ENCODE measurements around the gene ZNF488.

Gene ZNF488

DNA sequence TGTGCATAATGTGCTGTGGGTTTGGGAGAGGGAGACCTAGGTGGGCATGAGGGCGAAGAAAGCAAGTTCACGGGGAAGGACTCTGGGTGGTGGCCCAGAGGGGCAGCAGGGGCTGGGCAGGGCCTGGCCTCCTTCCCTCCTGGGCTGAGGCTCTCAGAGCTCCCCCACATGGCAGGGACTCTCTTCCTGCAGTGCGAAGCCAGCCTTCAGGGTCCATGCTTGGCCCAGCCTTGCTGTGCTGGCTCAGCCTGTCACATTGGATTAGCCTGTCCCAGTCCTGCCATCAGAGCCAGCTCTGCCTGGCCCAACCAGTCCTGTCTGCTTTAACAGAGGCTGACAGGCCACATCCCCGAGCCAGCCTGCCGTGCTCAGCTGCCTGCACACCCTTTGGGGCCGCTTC is 20.4 kb upstream of the ZNF488 start:
- Histone ChIP-seq H3K27ac (no peak overlapping the region), H3K36me3 (ENCODE audit: control insufficient read depth, insufficient read depth, low read length) (no peaks in the 10 kb centered on the region), H2AFZ (no peak overlapping the region), H3K27me3 (ENCODE audit: control insufficient read depth, insufficient read depth, low read length) (no peaks in the 10 kb centered on the region), H3K79me2 (no peaks in the 10 kb centered on the region), H3K9ac (no peak overlapping the region), H3K4me3 (ENCODE audit: low read depth, low read length) (no peak overlapping the region), H3K4me1 (no peaks in the 10 kb centered on the region), H3K9me3 (ENCODE audit: control insufficient read depth, low read length) (no peaks in the 10 kb centered on the region), H3K4me2 (ENCODE audit: low read length) (no peak overlapping the region)
- no peak for TF ChIP-seq CTCF (IDR thresholded peaks at IDR 0.05)

GRCh38 chr10:47403446-47404318 is 19.6 kb upstream of the ZNF488 start:
- Histone ChIP-seq H3K9ac (no peak overlapping the region), H3K4me2 (ENCODE audit: low read length) (no peak overlapping the region), H3K27me3 (ENCODE audit: control insufficient read depth, insufficient read depth, low read length) (no peaks in the 10 kb centered on the region), H3K4me3 (ENCODE audit: low read depth, low read length) (no peak overlapping the region), H3K27ac (no peak overlapping the region), H2AFZ (no peak overlapping the region), H3K79me2 (no peaks in the 10 kb centered on the region), H3K4me1 (no peaks in the 10 kb centered on the region), H3K9me3 (ENCODE audit: control insufficient read depth, low read length) (no peaks in the 10 kb centered on the region), H3K36me3 (ENCODE audit: control insufficient read depth, insufficient read depth, low read length) (no peaks in the 10 kb centered on the region)
- TF ChIP-seq CTCF (IDR thresholded peaks at IDR 0.05), result no peak

DNA sequence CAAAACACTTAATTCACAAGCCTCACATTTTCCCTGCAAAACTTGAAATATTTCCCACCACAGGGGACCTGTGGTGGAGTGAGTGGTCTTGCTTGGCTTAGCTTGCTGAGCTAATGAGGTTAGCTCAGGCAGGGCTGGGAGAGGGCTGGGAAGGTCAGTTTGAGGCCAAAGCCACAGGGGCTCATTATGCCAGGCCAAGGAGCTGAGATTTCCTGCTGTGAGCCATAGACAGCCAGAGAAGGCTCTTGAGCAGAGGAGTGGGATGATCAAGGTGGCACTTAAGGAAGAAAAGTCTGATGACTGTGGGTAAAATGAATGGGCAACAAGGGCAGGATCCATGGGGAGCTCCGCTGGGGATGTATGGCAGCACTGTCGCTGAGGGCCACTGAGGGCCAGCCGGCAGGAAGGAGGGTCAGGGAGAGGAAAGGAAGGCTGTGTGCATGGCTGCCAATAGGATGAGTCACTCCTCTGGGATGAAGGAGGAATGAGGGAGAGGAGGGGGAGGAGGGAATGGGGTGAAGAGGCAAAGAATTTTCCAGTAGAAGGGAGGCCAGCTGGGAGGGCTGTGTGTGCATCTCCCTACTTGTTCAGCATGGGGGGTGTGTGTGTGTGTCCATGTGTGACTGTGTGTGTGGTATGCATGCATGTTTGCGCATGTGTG is 18.7 kb upstream of the ZNF488 start:
- H3K36me3 ChIP-seq (ENCODE audit: control insufficient read depth, insufficient read depth, low read length), result no peaks in the 10 kb centered on the region
- H3K27ac ChIP-seq, result no peak overlapping the region
- no peak for TF ChIP-seq CTCF (IDR thresholded peaks at IDR 0.05)
- H3K4me2 ChIP-seq (ENCODE audit: low read length), result no peak overlapping the region
- no peaks in the 10 kb centered on the region for H3K9me3 ChIP-seq (ENCODE audit: control insufficient read depth, low read length)
- H3K4me3 ChIP-seq (ENCODE audit: low read depth, low read length), result no peak overlapping the region
- no peak overlapping the region for H2AFZ ChIP-seq
- H3K79me2 ChIP-seq, result no peaks in the 10 kb centered on the region
- H3K27me3 ChIP-seq (ENCODE audit: control insufficient read depth, insufficient read depth, low read length), result no peaks in the 10 kb centered on the region
- no peak overlapping the region for H3K9ac ChIP-seq
- H3K4me1 ChIP-seq, result no peaks in the 10 kb centered on the region

DNA sequence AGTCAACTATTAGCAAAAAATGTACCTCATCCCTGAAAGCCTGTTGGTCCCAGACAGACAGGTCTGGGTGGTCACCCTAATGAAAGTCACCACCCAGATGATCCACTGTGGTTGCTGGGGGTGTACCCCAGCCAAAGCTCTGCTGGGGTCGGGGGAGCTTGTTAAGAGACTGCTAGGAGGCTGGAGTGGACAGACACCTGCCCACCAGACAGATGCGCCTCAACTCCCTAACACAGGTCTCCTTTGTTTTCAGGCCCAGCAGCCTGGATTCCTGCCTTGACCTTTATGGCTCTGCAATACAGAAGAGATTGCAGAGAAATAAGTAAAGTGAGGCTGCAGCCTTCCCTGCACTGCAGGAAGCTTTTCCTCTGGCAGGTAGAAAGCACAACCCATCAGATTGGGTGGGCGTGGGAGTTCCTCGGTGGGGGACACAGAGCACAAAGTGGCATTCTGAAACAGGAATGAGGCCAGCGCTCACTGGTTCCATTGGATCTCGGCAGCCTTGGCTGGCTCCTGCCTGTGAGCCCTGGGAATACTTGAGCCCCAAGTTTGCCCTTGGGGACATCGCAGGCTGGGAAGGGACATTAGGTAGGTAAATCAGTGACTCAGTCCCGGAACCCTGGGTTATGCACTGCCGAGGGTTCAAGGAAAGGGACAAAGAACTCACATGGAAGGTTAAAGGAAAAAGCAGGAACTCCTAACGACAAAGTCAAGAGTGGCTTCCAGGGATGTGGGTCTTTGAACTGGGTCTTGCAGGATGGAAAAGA is 18.0 kb upstream of the ZNF488 start:
- Histone ChIP-seq H3K79me2 (no peaks in the 10 kb centered on the region), H3K27ac (no peak overlapping the region), H3K27me3 (ENCODE audit: control insufficient read depth, insufficient read depth, low read length) (no peaks in the 10 kb centered on the region), H3K4me2 (ENCODE audit: low read length) (no peak overlapping the region), H3K9me3 (ENCODE audit: control insufficient read depth, low read length) (no peaks in the 10 kb centered on the region), H3K36me3 (ENCODE audit: control insufficient read depth, insufficient read depth, low read length) (no peaks in the 10 kb centered on the region), H3K4me1 (no peaks in the 10 kb centered on the region), H2AFZ (no peak overlapping the region), H3K4me3 (ENCODE audit: low read depth, low read length) (no peak overlapping the region), H3K9ac (no peak overlapping the region)
- no peak for TF ChIP-seq CTCF (IDR thresholded peaks at IDR 0.05)

All from parathyroid adenoma (tissue), 2 donors.